CD1c-positive myeloid dendritic cell (primary cell): ENCODE results near the gene COL4A3.

Experiments used
- DNase-seq: peaks from one replicate; pipeline ENCODE4 v3.0.0-alpha.2; 2016; ENCODE audit errors: extremely low spot score

COL4A3 gene

DNA sequence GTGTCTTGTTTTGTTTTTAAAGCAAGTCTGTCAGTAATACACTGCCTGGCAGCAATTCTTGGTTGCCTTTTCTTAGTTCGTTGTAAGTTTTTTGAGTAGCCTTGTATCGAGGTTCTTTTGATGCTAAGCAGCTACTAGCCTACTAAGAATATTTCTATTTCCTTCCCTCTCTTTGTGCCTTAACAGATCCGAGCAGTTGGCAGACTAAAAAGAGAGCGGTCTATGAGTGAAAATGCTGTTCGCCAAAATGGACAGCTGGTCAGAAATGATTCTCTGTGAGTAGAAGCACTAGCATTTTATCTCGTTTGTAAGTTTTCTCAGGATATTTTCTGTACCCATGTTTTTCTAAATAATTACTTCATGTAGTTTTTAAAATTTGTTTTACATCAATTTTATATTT lies 175.7 kb downstream of the COL4A3 start:
- no peak for DNase-seq

DNA sequence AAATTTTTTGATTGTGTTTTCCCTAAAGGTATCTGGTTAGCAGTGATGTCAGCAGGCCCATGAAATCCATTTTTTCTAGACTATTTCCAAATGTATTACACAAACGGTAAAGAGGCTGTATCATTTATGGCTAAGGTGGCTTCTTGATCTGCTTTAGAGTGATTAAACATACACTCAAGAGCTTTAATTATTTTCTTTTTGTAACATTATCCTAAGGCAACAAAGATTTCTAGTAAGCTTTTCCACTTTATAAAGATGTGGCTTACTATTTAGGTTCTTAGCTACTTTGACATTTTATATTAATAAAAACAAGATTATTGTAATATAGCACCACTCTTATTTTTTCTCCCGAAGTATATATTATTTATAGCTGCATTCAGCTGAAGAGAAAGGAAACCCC lies 177.1 kb downstream of the COL4A3 start:
- no peak for DNase-seq

DNA sequence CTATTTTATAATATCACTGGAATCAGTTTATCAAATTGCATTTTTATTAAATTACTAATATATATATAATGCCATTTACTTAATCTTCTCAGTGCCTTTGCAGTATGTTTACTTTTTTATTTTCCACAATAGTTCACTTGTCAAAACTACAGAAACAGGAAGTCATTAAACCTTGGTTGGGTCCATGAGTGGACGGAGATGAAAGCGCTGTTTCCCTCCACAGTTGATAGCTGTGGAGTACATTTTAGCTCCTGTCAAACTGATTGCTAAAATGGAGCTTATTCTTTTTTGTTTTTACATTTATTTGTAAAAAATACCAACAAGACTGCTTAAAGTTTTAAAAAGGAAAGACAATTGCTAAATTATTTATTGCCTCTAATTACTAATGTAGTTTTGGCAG lies 179.8 kb downstream of the COL4A3 start:
- no peak for DNase-seq

DNA sequence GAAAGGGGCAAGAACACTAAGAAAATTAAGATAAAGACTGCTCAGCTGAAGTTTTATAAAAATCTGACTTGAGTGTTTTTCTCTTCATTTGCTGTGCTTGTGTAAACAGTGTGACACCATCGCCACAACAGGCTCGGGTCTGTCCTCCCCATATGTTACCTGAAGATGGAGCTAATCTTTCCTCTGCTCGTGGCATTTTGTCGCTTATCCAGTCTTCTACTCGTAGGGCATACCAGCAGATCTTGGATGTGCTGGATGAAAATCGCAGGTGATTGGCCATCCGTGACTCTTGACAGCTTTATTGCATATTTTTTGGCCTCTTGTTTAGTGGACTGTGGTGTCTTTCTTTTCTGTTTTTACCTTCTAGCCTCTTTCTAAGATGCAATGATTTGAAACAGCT lies 182.7 kb downstream of the COL4A3 start:
- no peak for DNase-seq

DNA sequence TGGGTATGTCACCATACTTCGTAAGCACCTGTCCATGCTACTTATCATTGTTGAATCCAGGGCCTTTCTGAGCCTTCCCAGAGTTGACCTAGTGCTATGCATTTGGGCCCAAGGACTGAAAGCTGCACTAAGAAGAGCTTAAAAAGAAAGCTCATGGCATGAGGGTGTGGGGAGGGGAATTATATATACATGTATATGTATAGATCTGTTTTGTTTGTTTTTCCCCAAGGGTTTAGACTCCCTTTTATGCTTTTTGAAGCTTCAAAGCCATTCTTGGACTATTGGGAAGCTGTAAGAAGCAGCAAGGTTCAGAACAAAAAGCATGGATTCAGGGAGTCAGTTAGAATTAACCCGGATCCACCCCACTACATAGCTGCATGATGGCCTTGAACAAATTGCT lies 183.9 kb downstream of the COL4A3 start:
- DNase-seq: no peak

DNA sequence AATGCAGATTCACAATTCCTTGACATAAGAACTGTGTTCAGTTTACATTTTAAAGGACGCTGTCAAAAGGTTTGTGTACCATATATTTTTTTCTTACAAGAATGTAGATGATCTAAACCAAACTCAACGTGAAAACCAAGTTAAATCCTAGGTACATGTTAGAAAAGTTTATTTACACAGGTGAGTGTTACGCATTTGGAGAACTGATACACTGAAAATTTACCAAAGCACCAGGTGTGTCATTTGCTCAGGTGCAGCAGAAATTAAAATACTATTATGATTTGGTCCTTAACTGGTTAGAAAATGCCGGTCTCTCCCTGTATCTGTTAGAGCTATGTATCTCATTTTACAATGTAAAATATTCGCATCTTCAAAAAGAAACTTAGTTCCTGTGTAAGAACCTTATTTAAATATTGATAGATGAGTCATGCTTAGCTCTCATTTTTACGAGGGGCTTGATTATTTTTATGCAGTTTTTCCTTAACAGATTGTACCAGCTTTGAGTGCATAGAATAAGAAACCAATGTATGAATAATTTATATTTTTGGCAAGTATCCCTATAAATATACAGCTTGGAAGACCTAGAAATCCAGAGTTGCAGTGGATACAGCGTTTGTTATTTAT lies 185.7 kb downstream of the COL4A3 start:
- no peak for DNase-seq

DNA sequence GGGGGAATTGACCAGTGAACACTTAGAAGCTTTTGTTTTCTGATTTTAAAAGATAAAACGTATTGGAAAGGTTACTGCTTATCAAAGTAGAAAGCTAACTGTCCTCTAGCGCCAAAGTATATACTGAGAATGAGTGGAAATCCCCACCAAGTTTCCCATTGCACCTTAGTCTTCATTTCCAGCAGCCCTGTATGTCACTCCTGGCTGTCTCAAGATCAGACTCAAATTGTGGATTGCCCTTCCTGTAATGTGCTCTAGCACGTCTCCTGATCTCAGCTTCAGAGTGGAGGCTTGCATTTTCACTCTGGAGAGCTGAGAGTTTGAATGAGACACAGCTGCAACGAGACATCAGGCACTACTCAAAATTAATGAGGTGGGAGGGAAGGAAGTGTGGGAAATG lies 187.2 kb downstream of the COL4A3 start:
- DNase-seq: no peak

DNA sequence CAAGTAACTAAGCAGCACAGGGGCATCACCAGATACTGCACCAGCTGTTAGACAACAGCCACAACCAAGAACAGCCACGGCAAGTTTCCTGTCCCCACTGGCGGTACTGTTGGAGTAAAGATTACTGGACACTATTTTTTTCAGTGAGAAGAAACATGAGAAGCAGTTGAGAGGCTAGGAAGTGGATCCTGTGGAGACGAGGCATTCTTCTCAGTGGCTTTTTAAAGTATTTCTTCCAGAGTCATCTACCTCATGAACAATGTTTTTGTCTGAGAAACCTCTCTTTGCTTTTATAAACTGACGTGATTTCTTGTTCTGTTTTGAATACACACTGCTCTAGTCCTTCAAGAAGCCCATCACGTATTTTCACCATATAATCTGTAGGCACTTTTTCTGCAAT lies 195.9 kb downstream of the COL4A3 start:
- DNase-seq: no peak

DNA sequence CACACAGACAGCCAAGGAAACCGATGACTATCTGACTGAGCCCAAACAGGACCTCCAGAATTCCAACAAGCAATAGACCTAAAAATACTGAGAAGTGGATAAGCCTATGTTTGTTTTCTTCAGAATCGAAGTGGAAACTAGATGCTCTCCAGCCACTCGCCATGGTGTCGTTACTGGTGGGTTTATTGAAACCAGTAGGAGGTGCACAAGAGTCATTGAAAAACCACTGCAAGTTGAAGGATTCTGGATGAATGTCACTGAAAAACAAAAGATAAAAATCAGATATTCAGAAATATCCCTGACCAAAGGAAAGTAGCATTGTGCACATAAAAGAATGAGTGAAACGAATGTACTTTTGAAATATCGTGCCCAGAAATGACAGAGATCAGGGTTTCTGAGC lies 199.3 kb downstream of the COL4A3 start:
- DNase-seq: peak; percentile 43
